GM21737 (cell line): ENCODE results near the gene HTT.

Source experiments
- ATAC-seq: cut with Tn5 transposase; IDR thresholded peaks from one replicate; pipeline ENCODE4 v1.9.1; 2021; ENCODE audit warnings: mild to moderate bottlenecking, moderate library complexity; ENCODE audit not compliant: unreplicated experiment

HTT gene

GRCh38 chr4:3285558-3286334 is 211.3 kb downstream of the HTT start:
- ATAC-seq, result peak; percentile 92

GRCh38 chr4:3286335-3287175 is 212.1 kb downstream of the HTT start:
- ATAC-seq, result no peak

GRCh38 chr4:3287271-3287971 is 212.9 kb downstream of the HTT start:
- ATAC-seq, result no peak

- no peak for ATAC-seq
Observed at GRCh38 chr4:3287972-3288570, 213.6 kb downstream of the HTT start.

GRCh38 chr4:3288571-3289094 is 214.2 kb downstream of the HTT start:
- ATAC-seq, result no peak

GRCh38 chr4:3290476-3290875 is 216.0 kb downstream of the HTT start:
- no peak for ATAC-seq

GRCh38 chr4:3290889-3291321 is 216.4 kb downstream of the HTT start:
- no peak for ATAC-seq

GRCh38 chr4:3291411-3291968 is 217.0 kb downstream of the HTT start:
- no peak for ATAC-seq

GRCh38 chr4:3291969-3292570 is 217.6 kb downstream of the HTT start:
- no peak for ATAC-seq

- ATAC-seq, result peak; percentile 73
Observed at GRCh38 chr4:3292571-3293400, 218.3 kb downstream of the HTT start, which contains the start of gene RGS12. Gene RGS12 (plus strand): TSS chr4:3293021. CDS start chr4:3316171, 23,150 bp downstream.
